Suprapubic skin (tissue), 4 donors: Measurements from ENCODE around the gene DHCR7. TPM values are rescaled to one million over a fixed set of nuclear protein-coding genes. Genes with fewer than 3 reads are reported as not detected.

Source experiments
- DNase-seq, 2 donors: peaks; one replicate each; pipeline ENCODE4 v3.0.0-alpha.2; 2019; ENCODE audit warnings: low spot score in 2 of 2
- H3K27ac ChIP-seq: fragments of 200-600 bp; sonication (generic); one replicate; pipeline ENCODE4 v1.5.1; 2019
- H3K27me3 ChIP-seq: fragments of 200-600 bp; sonication (generic); one replicate; pipeline ENCODE4 v1.5.1; 2019
- H3K36me3 ChIP-seq: fragments of 200-600 bp; sonication (generic); one replicate; pipeline ENCODE4 v1.5.1; 2019
- H3K4me1 ChIP-seq: fragments of 200-600 bp; sonication (generic); one replicate; pipeline ENCODE4 v1.5.1; 2019
- H3K4me3 ChIP-seq: fragments of 200-600 bp; sonication (generic); one replicate; pipeline ENCODE4 v1.5.1; 2019; ENCODE audit warnings: mild to moderate bottlenecking
- H3K9me3 ChIP-seq: fragments of 200-600 bp; sonication (generic); one replicate; pipeline ENCODE4 v1.5.1; 2019
- CTCF ChIP-seq, 2 donors: fragments of 200-600 bp in 1 of 2; fragments of 450-650 bp in 1 of 2; sonication (generic) in 1 of 2; IDR thresholded peaks; one replicate each; pipeline ENCODE4 v1.5.1; 2016 to 2019; ENCODE audit warnings: antibody characterized with exemption in 2 of 2, mild to moderate bottlenecking in 1 of 2, moderate library complexity in 1 of 2
- EP300 ChIP-seq: sonication (generic); formaldehyde crosslinking; IDR thresholded peaks from one replicate; pipeline ENCODE4 v1.6.1; 2017; ENCODE audit warnings: antibody characterized with exemption
- POLR2A ChIP-seq, 2 donors: fragments of 450-650 bp; IDR thresholded peaks; one replicate each; pipeline ENCODE4 v1.6.1; 2017; ENCODE audit warnings: antibody characterized with exemption in 2 of 2, mild to moderate bottlenecking in 2 of 2, moderate library complexity in 2 of 2
- POLR2AphosphoS5 ChIP-seq, 3 donors: sonication (generic); formaldehyde crosslinking; IDR thresholded peaks; one replicate each; pipeline ENCODE4 v1.6.1; 2017; ENCODE audit warnings: antibody characterized with exemption in 3 of 3
- WGBS: methylation state at CpG from one replicate; pipeline ENCODE4 v1.1.5; 2018; 5-methylcytosine and 5-hydroxymethylcytosine counted together
- total RNA-seq, 4 donors: library from RNA; depleted of rRNA; stranded (reverse); fragments of >200 nt; gene quantifications; one replicate each; pipeline ENCODE4 v1.1.0, GENCODE V29; 2016

The DHCR7 gene
- total RNA-seq, 4 donors from 2014 or later = 41.8 to 140 (median 76.7) TPM

- DNase-seq = no peak
- H3K4me3 ChIP-seq = no peak overlapping the region
- H3K27me3 ChIP-seq = no peaks in the 10 kb centered on the region
- H3K4me1 ChIP-seq = peaks cover 5% of the 10 kb centered on the region
- 84% methylated on average over 21 of the region's 25 CpGs for WGBS
- peaks cover 99% of the 10 kb centered on the region for H3K36me3 ChIP-seq
- H3K27ac ChIP-seq = no peak overlapping the region
- TF ChIP-seq POLR2AphosphoS5 (IDR thresholded peaks at IDR 0.05) (no peak), CTCF (IDR thresholded peaks at IDR 0.05) (no peak), POLR2A (IDR thresholded peaks at IDR 0.05) (no peak), EP300 (no peak)
- H3K9me3 ChIP-seq = no peaks in the 10 kb centered on the region
Measured at GRCh38 chr11:71477641-71478527, 29.7 kb upstream of the DHCR7 start.

- peaks cover 100% of the 10 kb centered on the region for H3K36me3 ChIP-seq
- 94% methylated on average over 34 of the region's 34 CpGs for WGBS
Measured at GRCh38 chr11:71476926-71477640, 28.9 kb upstream of the DHCR7 start.

GRCh38 chr11:71476031-71476430, 27.8 kb upstream of the DHCR7 start:
- H3K4me3 ChIP-seq = no peak overlapping the region
- peaks cover 1% of the 10 kb centered on the region for H3K4me1 ChIP-seq
- no peak for DNase-seq
- no peaks in the 10 kb centered on the region for H3K27me3 ChIP-seq
- no peak overlapping the region for H3K27ac ChIP-seq
- TF ChIP-seq CTCF (IDR thresholded peaks at IDR 0.05) (no peak), POLR2A (IDR thresholded peaks at IDR 0.05) (no peak), EP300 (no peak), POLR2AphosphoS5 (IDR thresholded peaks at IDR 0.05) (no peak)
- no peaks in the 10 kb centered on the region for H3K9me3 ChIP-seq
- peaks cover 98% of the 10 kb centered on the region for H3K36me3 ChIP-seq
- 92% methylated on average over 21 of the region's 21 CpGs for WGBS

More at GRCh38 chr11:71476926-71477640, 28.9 kb upstream of the DHCR7 start:
- TF ChIP-seq POLR2A (IDR thresholded peaks at IDR 0.05) (no peak), EP300 (no peak), CTCF (IDR thresholded peaks at IDR 0.05) (no peak), POLR2AphosphoS5 (IDR thresholded peaks at IDR 0.05) (no peak)
- H3K27me3 ChIP-seq = no peaks in the 10 kb centered on the region
- no peaks in the 10 kb centered on the region for H3K9me3 ChIP-seq
- H3K4me1 ChIP-seq = peaks cover 5% of the 10 kb centered on the region
- H3K4me3 ChIP-seq = no peak overlapping the region
- no peak overlapping the region for H3K27ac ChIP-seq
- no peak for DNase-seq

- WGBS = 93% methylated on average over 22 of the region's 26 CpGs
- Histone ChIP-seq H3K27ac (no peak overlapping the region), H3K4me1 (no peaks in the 10 kb centered on the region), H3K36me3 (peaks cover 87% of the 10 kb centered on the region), H3K27me3 (no peaks in the 10 kb centered on the region), H3K4me3 (no peak overlapping the region), H3K9me3 (no peaks in the 10 kb centered on the region)
- DNase-seq = no peak
- TF ChIP-seq EP300 (no peak), CTCF (IDR thresholded peaks at IDR 0.05) (no peak), POLR2AphosphoS5 (IDR thresholded peaks at IDR 0.05) (no peak), POLR2A (IDR thresholded peaks at IDR 0.05) (no peak)
Measured at GRCh38 chr11:71474771-71475483, 26.7 kb upstream of the DHCR7 start.
